Measurements from ENCODE around the gene PCDHGC3. TPM values are rescaled to one million over a fixed set of nuclear protein-coding genes. Genes with fewer than 3 reads are reported as not detected.

Gene PCDHGC3
- total and polyA plus RNA-seq, 2 experiments from 2014 or later = 12.9 to 13.8 TPM

DNA sequence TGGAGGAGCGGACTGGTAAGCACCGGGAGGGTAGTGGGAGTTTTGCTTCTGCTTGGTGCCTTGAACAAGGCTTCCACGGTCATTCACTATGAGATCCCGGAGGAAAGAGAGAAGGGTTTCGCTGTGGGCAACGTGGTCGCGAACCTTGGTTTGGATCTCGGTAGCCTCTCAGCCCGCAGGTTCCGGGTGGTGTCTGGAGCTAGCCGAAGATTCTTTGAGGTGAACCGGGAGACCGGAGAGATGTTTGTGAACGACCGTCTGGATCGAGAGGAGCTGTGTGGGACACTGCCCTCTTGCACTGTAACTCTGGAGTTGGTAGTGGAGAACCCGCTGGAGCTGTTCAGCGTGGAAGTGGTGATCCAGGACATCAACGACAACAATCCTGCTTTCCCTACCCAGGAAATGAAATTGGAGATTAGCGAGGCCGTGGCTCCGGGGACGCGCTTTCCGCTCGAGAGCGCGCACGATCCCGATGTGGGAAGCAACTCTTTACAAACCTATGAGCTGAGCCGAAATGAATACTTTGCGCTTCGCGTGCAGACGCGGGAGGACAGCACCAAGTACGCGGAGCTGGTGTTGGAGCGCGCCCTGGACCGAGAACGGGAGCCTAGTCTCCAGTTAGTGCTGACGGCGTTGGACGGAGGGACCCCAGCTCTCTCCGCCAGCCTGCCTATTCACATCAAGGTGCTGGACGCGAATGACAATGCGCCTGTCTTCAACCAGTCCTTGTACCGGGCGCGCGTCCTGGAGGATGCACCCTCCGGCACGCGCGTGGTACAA lies 556 bp downstream of the PCDHGC3 start (continued):
- TF ChIP-seq, protein P1, sequence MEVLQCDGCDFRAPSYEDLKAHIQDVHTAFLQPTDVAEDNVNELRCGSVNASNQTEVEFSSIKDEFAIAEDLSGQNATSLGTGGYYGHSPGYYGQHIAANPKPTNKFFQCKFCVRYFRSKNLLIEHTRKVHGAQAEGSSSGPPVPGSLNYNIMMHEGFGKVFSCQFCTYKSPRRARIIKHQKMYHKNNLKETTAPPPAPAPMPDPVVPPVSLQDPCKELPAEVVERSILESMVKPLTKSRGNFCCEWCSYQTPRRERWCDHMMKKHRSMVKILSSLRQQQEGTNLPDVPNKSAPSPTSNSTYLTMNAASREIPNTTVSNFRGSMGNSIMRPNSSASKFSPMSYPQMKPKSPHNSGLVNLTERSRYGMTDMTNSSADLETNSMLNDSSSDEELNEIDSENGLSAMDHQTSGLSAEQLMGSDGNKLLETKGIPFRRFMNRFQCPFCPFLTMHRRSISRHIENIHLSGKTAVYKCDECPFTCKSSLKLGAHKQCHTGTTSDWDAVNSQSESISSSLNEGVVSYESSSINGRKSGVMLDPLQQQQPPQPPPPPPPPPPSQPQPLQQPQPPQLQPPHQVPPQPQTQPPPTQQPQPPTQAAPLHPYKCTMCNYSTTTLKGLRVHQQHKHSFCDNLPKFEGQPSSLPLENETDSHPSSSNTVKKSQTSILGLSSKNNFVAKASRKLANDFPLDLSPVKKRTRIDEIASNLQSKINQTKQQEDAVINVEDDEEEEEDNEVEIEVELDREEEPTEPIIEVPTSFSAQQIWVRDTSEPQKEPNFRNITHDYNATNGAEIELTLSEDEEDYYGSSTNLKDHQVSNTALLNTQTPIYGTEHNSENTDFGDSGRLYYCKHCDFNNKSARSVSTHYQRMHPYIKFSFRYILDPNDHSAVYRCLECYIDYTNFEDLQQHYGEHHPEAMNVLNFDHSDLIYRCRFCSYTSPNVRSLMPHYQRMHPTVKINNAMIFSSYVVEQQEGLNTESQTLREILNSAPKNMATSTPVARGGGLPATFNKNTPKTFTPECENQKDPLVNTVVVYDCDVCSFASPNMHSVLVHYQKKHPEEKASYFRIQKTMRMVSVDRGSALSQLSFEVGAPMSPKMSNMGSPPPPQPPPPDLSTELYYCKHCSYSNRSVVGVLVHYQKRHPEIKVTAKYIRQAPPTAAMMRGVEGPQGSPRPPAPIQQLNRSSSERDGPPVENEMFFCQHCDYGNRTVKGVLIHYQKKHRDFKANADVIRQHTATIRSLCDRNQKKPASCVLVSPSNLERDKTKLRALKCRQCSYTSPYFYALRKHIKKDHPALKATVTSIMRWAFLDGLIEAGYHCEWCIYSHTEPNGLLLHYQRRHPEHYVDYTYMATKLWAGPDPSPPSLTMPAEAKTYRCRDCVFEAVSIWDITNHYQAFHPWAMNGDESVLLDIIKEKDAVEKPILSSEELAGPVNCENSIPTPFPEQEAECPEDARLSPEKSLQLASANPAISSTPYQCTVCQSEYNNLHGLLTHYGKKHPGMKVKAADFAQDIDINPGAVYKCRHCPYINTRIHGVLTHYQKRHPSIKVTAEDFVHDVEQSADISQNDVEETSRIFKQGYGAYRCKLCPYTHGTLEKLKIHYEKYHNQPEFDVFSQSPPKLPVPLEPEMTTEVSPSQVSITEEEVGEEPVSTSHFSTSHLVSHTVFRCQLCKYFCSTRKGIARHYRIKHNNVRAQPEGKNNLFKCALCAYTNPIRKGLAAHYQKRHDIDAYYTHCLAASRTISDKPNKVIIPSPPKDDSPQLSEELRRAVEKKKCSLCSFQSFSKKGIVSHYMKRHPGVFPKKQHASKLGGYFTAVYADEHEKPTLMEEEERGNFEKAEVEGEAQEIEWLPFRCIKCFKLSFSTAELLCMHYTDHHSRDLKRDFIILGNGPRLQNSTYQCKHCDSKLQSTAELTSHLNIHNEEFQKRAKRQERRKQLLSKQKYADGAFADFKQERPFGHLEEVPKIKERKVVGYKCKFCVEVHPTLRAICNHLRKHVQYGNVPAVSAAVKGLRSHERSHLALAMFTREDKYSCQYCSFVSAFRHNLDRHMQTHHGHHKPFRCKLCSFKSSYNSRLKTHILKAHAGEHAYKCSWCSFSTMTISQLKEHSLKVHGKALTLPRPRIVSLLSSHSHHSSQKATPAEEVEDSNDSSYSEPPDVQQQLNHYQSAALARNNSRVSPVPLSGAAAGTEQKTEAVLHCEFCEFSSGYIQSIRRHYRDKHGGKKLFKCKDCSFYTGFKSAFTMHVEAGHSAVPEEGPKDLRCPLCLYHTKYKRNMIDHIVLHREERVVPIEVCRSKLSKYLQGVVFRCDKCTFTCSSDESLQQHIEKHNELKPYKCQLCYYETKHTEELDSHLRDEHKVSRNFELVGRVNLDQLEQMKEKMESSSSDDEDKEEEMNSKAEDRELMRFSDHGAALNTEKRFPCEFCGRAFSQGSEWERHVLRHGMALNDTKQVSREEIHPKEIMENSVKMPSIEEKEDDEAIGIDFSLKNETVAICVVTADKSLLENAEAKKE (CRISPR knock-in tag; IDR thresholded peaks at IDR 0.05) = no peak
- no peak for TF ChIP-seq CREB1 (CRISPR knock-in tag; IDR thresholded peaks at IDR 0.05; ENCODE audit: low read depth)
- no peak for TF ChIP-seq ZNF114 (CRISPR knock-in tag; IDR thresholded peaks at IDR 0.05)
- TF ChIP-seq POLR2AphosphoS5 (IDR thresholded peaks at IDR 0.05; ENCODE audit: low read depth) = no peak
- TF ChIP-seq, protein P2, sequence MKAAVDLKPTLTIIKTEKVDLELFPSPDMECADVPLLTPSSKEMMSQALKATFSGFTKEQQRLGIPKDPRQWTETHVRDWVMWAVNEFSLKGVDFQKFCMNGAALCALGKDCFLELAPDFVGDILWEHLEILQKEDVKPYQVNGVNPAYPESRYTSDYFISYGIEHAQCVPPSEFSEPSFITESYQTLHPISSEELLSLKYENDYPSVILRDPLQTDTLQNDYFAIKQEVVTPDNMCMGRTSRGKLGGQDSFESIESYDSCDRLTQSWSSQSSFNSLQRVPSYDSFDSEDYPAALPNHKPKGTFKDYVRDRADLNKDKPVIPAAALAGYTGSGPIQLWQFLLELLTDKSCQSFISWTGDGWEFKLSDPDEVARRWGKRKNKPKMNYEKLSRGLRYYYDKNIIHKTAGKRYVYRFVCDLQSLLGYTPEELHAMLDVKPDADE (IDR thresholded peaks at IDR 0.05) = no peak
- TF ChIP-seq EZH2phosphoT487 (IDR thresholded peaks at IDR 0.05; ENCODE audit: unreplicated experiment) = no peak
- no peak for TF ChIP-seq STAT1 (IDR thresholded peaks at IDR 0.05; ENCODE audit: unreplicated experiment)
- TF ChIP-seq ZNF331 (CRISPR knock-in tag; IDR thresholded peaks at IDR 0.05; ENCODE audit: low read depth) = no peak
- TF ChIP-seq, protein P3, sequence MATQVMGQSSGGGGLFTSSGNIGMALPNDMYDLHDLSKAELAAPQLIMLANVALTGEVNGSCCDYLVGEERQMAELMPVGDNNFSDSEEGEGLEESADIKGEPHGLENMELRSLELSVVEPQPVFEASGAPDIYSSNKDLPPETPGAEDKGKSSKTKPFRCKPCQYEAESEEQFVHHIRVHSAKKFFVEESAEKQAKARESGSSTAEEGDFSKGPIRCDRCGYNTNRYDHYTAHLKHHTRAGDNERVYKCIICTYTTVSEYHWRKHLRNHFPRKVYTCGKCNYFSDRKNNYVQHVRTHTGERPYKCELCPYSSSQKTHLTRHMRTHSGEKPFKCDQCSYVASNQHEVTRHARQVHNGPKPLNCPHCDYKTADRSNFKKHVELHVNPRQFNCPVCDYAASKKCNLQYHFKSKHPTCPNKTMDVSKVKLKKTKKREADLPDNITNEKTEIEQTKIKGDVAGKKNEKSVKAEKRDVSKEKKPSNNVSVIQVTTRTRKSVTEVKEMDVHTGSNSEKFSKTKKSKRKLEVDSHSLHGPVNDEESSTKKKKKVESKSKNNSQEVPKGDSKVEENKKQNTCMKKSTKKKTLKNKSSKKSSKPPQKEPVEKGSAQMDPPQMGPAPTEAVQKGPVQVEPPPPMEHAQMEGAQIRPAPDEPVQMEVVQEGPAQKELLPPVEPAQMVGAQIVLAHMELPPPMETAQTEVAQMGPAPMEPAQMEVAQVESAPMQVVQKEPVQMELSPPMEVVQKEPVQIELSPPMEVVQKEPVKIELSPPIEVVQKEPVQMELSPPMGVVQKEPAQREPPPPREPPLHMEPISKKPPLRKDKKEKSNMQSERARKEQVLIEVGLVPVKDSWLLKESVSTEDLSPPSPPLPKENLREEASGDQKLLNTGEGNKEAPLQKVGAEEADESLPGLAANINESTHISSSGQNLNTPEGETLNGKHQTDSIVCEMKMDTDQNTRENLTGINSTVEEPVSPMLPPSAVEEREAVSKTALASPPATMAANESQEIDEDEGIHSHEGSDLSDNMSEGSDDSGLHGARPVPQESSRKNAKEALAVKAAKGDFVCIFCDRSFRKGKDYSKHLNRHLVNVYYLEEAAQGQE (IDR thresholded peaks at IDR 0.05; ENCODE audit: unreplicated experiment) = no peak
- no peak for TF ChIP-seq JUNB (IDR thresholded peaks at IDR 0.05; ENCODE audit: unreplicated experiment)
